Esophagus muscularis mucosa (tissue), 4 donors: ENCODE measurements around the gene ALG3. TPM values are rescaled to one million over a fixed set of nuclear protein-coding genes. Genes with fewer than 3 reads are reported as not detected.

ENCODE experiments used
- DNase-seq: peaks from one replicate; pipeline ENCODE4 v3.0.0-alpha.2; 2017; ENCODE audit errors: extremely low spot score
- H3K27ac ChIP-seq, 4 donors: fragments of 200-600 bp; sonication (generic); replicated peaks in 1 of 4; 1 replicate in 3 of 4; 2 replicates in 1 of 4; pipeline ENCODE4 v1.5.1; 2016 to 2019; ENCODE audit warnings: mild to moderate bottlenecking in 1 of 4
- H3K27me3 ChIP-seq, 4 donors: fragments of 200-600 bp; sonication (generic); one replicate each; pipeline versions ENCODE4 v1.5.1 to v1.6.0; 2016 to 2019
- H3K36me3 ChIP-seq, 4 donors: fragments of 200-600 bp; sonication (generic); one replicate each; pipeline ENCODE4 v1.5.1; 2016 to 2019
- H3K4me1 ChIP-seq, 4 donors: fragments of 200-600 bp; sonication (generic); one replicate each; pipeline ENCODE4 v1.5.1; 2016 to 2019
- H3K4me3 ChIP-seq, 4 donors: fragments of 200-600 bp; sonication (generic); 1 replicate in 2 of 4; 2 replicates in 2 of 4; pipeline ENCODE4 v1.5.1; 2016 to 2019; ENCODE audit warnings: mild to moderate bottlenecking in 4 of 4, moderate library complexity in 1 of 4
- H3K9me3 ChIP-seq, 4 donors: fragments of 200-600 bp; sonication (generic); 1 replicate in 3 of 4; 2 replicates in 1 of 4; pipeline ENCODE4 v1.5.1; 2016 to 2019
- EP300 ChIP-seq: sonication (generic); formaldehyde crosslinking; IDR thresholded peaks from one replicate; pipeline ENCODE4 v1.6.1; 2017; ENCODE audit warnings: antibody characterized with exemption
- POLR2A ChIP-seq: fragments of 450-650 bp; IDR thresholded peaks from one replicate; pipeline ENCODE4 v1.6.1; 2017; ENCODE audit warnings: antibody characterized with exemption, moderate library complexity, mild to moderate bottlenecking, low read depth
- POLR2AphosphoS5 ChIP-seq, 2 donors: sonication (generic); formaldehyde crosslinking; IDR thresholded peaks; one replicate each; pipeline ENCODE4 v1.6.1; 2017; ENCODE audit warnings: antibody characterized with exemption in 2 of 2
- WGBS: methylation state at CpG from one replicate; pipeline ENCODE4 v1.1.5; 2018; 5-methylcytosine and 5-hydroxymethylcytosine counted together
- intact Hi-C: fragments of 100-400 bp; cut with DNase I; formaldehyde crosslinking; loops from one replicate; pipeline ENCODE4 v1.15.1; 2023
- total RNA-seq, 4 donors: library from RNA; depleted of rRNA; stranded (reverse); fragments of >200 nt; gene quantifications; one replicate each; pipeline versions ENCODE4 v1.1.0 to v1.2.1, GENCODE V29; 2016
- TF ChIP-seq, protein P1 (sequence below), 3 experiments: fragments of 200-600 bp in 2 of 3; fragments of 450-650 bp in 1 of 3; sonication (generic) in 2 of 3; IDR thresholded peaks; one replicate each; pipeline ENCODE4 v1.5.1; 2017 to 2019; ENCODE audit warnings: antibody characterized with exemption in 3 of 3, mild to moderate bottlenecking in 2 of 3, moderate library complexity in 1 of 3

The ALG3 gene
- total RNA-seq, 4 donors from 2014 or later = 35.6 to 48.5 (median 39.8) TPM

DNA sequence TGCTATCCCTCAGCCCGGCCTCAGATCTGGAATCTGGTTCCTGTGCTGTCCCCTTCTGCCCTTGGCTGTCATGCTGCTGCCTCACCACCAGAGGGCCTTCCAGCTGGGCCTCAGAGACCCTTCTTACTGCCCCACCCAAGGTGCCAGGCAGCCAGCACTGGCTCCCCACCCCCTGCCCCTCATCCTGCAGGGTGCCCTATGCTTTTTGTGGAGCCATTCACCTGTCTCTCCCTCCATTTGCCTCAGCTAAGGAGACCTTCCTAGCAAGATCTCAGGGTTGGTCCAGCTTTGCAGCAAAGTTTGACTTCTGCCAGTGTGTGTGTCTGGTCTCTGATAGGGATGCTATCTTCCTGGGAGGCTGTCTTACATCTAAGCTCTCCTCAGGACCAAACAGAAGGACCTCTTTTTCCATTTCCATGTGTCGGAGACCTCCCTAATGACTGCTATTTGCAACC is 21.3 kb downstream of the ALG3 start:
- 68% methylated on average over 2 of the region's 2 CpGs for WGBS
- DNase-seq = no peak
- Histone ChIP-seq H3K4me1 (peaks cover 23 to 30% (median 26%) of the 10 kb centered on the region in 4 donors), H3K9me3 (no peaks in the 10 kb centered on the region), H3K36me3 (no peaks in the 10 kb centered on the region), H3K27me3 (peaks cover 4 to 86% (median 31%) of the 10 kb centered on the region in 4 donors), H3K27ac (no peak overlapping the region), H3K4me3 (no peak overlapping the region)
- intact Hi-C loops = no loop called here
- TF ChIP-seq, protein P1, sequence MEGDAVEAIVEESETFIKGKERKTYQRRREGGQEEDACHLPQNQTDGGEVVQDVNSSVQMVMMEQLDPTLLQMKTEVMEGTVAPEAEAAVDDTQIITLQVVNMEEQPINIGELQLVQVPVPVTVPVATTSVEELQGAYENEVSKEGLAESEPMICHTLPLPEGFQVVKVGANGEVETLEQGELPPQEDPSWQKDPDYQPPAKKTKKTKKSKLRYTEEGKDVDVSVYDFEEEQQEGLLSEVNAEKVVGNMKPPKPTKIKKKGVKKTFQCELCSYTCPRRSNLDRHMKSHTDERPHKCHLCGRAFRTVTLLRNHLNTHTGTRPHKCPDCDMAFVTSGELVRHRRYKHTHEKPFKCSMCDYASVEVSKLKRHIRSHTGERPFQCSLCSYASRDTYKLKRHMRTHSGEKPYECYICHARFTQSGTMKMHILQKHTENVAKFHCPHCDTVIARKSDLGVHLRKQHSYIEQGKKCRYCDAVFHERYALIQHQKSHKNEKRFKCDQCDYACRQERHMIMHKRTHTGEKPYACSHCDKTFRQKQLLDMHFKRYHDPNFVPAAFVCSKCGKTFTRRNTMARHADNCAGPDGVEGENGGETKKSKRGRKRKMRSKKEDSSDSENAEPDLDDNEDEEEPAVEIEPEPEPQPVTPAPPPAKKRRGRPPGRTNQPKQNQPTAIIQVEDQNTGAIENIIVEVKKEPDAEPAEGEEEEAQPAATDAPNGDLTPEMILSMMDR (IDR thresholded peaks at IDR 0.05) = peak; percentile 49 to 79 (median 57)
- TF ChIP-seq POLR2AphosphoS5 (IDR thresholded peaks at IDR 0.05) (no peak), POLR2A (no peak)

DNA sequence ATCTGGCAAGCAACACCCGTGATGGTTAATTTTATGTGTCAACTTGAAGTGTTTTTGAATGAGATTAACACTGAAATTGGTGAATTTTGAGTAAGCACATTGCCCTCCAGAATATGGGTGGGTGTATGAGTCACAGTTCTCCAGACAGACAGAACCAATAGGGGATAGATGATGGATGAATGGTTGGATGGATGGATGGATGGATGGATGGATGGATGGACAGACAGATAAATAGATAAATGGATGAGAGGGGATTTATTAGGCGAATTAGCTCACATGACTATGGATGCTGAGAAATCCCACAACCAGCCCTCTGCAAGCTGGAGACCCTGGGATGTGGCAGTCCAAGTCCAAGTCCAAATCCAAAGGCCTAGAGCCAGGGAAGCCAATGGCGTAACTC is 24.8 kb downstream of the ALG3 start:
- Histone ChIP-seq H3K36me3 (no peaks in the 10 kb centered on the region), H3K9me3 (no peaks in the 10 kb centered on the region), H3K27me3 (peaks cover 0 to 70% (median 8%) of the 10 kb centered on the region in 4 donors), H3K4me1 (peaks cover 2 to 8% (median 4%) of the 10 kb centered on the region in 4 donors), H3K4me3 (no peak overlapping the region), H3K27ac (no peak overlapping the region)
- no peak for TF ChIP-seq EP300
- TF ChIP-seq, protein P1 (IDR thresholded peaks at IDR 0.05) = no peak
- no peak for TF ChIP-seq POLR2A
- no peak for TF ChIP-seq POLR2AphosphoS5 (IDR thresholded peaks at IDR 0.05)
- intact Hi-C loops = no loop called here
- 76% methylated on average over 3 of the region's 3 CpGs for WGBS
- no peak for DNase-seq

DNA sequence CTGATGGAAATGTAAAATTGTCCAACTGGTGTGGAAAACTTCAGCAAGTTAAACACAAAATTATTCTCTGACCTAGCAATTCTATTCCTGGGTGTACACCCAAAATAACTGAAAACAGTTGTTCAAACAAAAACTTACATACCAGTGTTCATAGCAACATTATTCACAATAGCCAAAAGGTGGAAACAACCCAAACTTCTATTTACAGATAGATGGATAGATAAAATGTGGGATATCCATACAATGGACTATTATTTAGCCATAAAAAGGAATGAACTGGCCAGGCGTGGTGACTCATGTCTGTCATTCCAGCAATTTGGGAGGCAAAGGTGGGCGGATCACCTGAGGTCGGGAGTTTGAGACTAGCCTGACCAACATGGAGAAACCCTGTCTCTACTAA is 26.2 kb downstream of the ALG3 start:
- Histone ChIP-seq H3K36me3 (no peaks in the 10 kb centered on the region), H3K4me1 (no peaks in the 10 kb centered on the region), H3K4me3 (no peak overlapping the region), H3K27ac (no peak overlapping the region), H3K9me3 (no peaks in the 10 kb centered on the region), H3K27me3 (peaks cover 0 to 64% (median 2%) of the 10 kb centered on the region in 4 donors)
- 85% methylated on average over 3 of the region's 3 CpGs for WGBS
- DNase-seq = no peak
- intact Hi-C loops = no loop called here
- no peak for TF ChIP-seq EP300
- TF ChIP-seq, protein P1 (IDR thresholded peaks at IDR 0.05) = no peak
- no peak for TF ChIP-seq POLR2A
- TF ChIP-seq POLR2AphosphoS5 (IDR thresholded peaks at IDR 0.05) = no peak

DNA sequence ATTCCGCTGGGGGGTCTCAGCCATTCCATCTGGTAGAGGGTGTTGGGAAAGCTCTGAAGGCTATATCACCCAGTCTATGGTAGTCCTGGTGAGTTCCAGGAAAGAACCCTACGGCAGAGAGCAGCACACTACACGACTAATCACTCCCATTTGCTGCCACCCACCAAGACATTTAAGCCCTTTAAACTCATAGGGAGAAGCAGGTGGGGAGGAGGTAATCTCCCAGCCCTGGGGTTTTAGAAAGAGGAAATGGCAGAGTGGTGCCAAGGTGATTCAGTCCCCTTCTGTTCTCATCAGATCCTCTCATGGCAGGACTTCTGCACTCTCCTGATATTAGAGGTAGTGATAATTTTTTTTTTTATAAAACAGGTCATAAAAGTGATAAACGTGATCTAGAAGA is 29.9 kb downstream of the ALG3 start:
- 66% methylated on average over 4 of the region's 4 CpGs for WGBS

DNA sequence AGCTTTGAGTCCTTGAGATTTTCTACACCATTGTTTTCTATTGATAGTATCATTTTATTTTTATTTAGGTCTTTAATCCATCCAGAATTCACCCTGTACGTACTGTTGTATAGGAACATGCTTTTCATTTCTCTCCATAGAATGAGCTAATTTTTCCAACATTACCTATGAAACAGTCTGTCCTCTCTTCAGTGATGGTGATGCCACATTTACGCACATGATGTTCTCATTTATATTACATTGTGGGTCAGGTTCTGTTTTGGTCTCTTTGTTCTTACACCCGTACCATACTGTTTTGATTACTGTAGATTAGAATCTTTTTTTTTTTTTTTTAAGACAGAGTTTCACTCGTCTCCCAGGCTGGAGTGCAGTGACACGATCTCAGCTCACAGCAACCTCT is 37.0 kb downstream of the ALG3 start:
- Histone ChIP-seq H3K4me3 (no peak overlapping the region), H3K4me1 (peaks cover 0 to 12% (median 10%) of the 10 kb centered on the region in 4 donors), H3K27ac (no peak overlapping the region), H3K36me3 (no peaks in the 10 kb centered on the region), H3K9me3 (no peaks in the 10 kb centered on the region), H3K27me3 (peaks cover 0 to 9% (median 2%) of the 10 kb centered on the region in 4 donors)
- TF ChIP-seq POLR2AphosphoS5 (IDR thresholded peaks at IDR 0.05) (no peak), POLR2A (no peak), EP300 (no peak)
- TF ChIP-seq, protein P1 (IDR thresholded peaks at IDR 0.05) = no peak
- intact Hi-C loops = no loop called here
- WGBS = 82% methylated on average over 5 of the region's 5 CpGs
- DNase-seq = no peak

More for the DNA sequence above, 29.9 kb downstream of the ALG3 start:
- Histone ChIP-seq H3K4me1 (no peaks in the 10 kb centered on the region), H3K27me3 (peaks cover 0 to 34% (median 0%) of the 10 kb centered on the region in 4 donors), H3K27ac (no peak overlapping the region), H3K4me3 (no peak overlapping the region), H3K36me3 (no peaks in the 10 kb centered on the region), H3K9me3 (no peaks in the 10 kb centered on the region)
- intact Hi-C loops = no loop called here
- TF ChIP-seq POLR2A (no peak), EP300 (no peak)
- TF ChIP-seq, protein P1 (IDR thresholded peaks at IDR 0.05) = no peak
- no peak for DNase-seq
